HL-60 (cell line): ENCODE results near the gene EME2.

Experiments
- CTCF ChIP-seq: IDR thresholded peaks from one replicate; pipeline ENCODE4 v1.5.1; 2011; ENCODE audit warnings: low read length, control low read depth, inconsistent platforms; ENCODE audit not compliant: insufficient read depth
- GABPA ChIP-seq: IDR thresholded peaks from 2 replicates; pipeline ENCODE4 v1.6.1; 2012; ENCODE audit warnings: low read depth
- POLR2AphosphoS5 ChIP-seq: IDR thresholded peaks from 2 replicates; pipeline ENCODE4 v1.6.1; 2012; ENCODE audit warnings: low read depth
- REST ChIP-seq: IDR thresholded peaks from 2 replicates; pipeline ENCODE4 v1.6.1; 2012; ENCODE audit warnings: low read depth; ENCODE audit not compliant: insufficient replicate concordance

- TF ChIP-seq CTCF (no peak), POLR2AphosphoS5 (no peak), GABPA (no peak), REST (no peak)
These were observed 37.5 kb downstream of the EME2 start for GRCh38 chr16:1810106-1810505.
